GM19193 (cell line): ENCODE measurements around the gene MARCKSL1.

Experiments used
- POLR2A ChIP-seq: IDR thresholded peaks from 4 replicates; pipeline ENCODE4 v1.6.1; 2011; ENCODE audit not compliant: insufficient read depth, insufficient read length; ENCODE audit errors: extremely low read depth

MARCKSL1 gene

GRCh38 chr1:32330558-32331151 is 5.4 kb downstream of the MARCKSL1 start:
- TF ChIP-seq POLR2A = no peak

- TF ChIP-seq POLR2A = no peak
Observed at GRCh38 chr1:32329931-32330466, 6.0 kb downstream of the MARCKSL1 start.

GRCh38 chr1:32327204-32327603 is 8.8 kb downstream of the MARCKSL1 start:
- TF ChIP-seq POLR2A = no peak

GRCh38 chr1:32321712-32322291 is 14.2 kb downstream of the MARCKSL1 start:
- no peak for TF ChIP-seq POLR2A

GRCh38 chr1:32318127-32318869 is 17.7 kb downstream of the MARCKSL1 start:
- no peak for TF ChIP-seq POLR2A

GRCh38 chr1:32316903-32317277 is 19.1 kb downstream of the MARCKSL1 start:
- no peak for TF ChIP-seq POLR2A

GRCh38 chr1:32311709-32312393 is 24.2 kb downstream of the MARCKSL1 start:
- no peak for TF ChIP-seq POLR2A

- TF ChIP-seq POLR2A = no peak
Observed at GRCh38 chr1:32309960-32310359, 26.1 kb downstream of the MARCKSL1 start.

GRCh38 chr1:32307324-32307723 is 28.7 kb downstream of the MARCKSL1 start:
- TF ChIP-seq POLR2A = no peak

GRCh38 chr1:32305310-32305709 is 30.7 kb downstream of the MARCKSL1 start:
- no peak for TF ChIP-seq POLR2A

- no peak for TF ChIP-seq POLR2A
Observed at GRCh38 chr1:32303997-32304622, 31.9 kb downstream of the MARCKSL1 start.

GRCh38 chr1:32303358-32303757 is 32.7 kb downstream of the MARCKSL1 start:
- no peak for TF ChIP-seq POLR2A

GRCh38 chr1:32299327-32299726 is 36.7 kb downstream of the MARCKSL1 start:
- TF ChIP-seq POLR2A = no peak

GRCh38 chr1:32291708-32292538 is 44.1 kb downstream of the MARCKSL1 start, which contains the start of gene HDAC1:
Gene HDAC1, plus strand, starts transcription at chr1:32292083. Its CDS starts 87 bp downstream, at chr1:32292170.
- TF ChIP-seq POLR2A = peak; percentile 78

- TF ChIP-seq POLR2A = no peak
Observed at GRCh38 chr1:32291145-32291707, 44.8 kb downstream of the MARCKSL1 start.
